Renal cortex interstitium (tissue), 11 donors: ENCODE data around the gene C1QTNF8. TPM values are rescaled to one million over a fixed set of nuclear protein-coding genes. Genes with fewer than 3 reads are reported as not detected.

Experiments
- DNase-seq, 11 donors: peaks; one replicate each; pipeline ENCODE4 v3.0.0-alpha.2; 2013; ENCODE audit warnings: low read depth in 9 of 11, low spot score in 4 of 11; ENCODE audit errors: extremely low read depth in 1 of 11
- polyA plus RNA-seq, 3 donors: library from polyadenylated mRNA; unstranded; fragments of 120-200 nt; gene quantifications; one replicate each; pipeline ENCODE4 v1.2.1, GENCODE V29; 2013; ENCODE audit not compliant: insufficient read length in 3 of 3

C1QTNF8 gene
- polyA plus RNA-seq, 3 donors, result not detected

GRCh38 chr16:1113889-1114526, 18.0 kb upstream of the C1QTNF8 start:
- DNase-seq, result no peak

GRCh38 chr16:1113489-1113888, 17.4 kb upstream of the C1QTNF8 start:
- DNase-seq, result no peak

DNA sequence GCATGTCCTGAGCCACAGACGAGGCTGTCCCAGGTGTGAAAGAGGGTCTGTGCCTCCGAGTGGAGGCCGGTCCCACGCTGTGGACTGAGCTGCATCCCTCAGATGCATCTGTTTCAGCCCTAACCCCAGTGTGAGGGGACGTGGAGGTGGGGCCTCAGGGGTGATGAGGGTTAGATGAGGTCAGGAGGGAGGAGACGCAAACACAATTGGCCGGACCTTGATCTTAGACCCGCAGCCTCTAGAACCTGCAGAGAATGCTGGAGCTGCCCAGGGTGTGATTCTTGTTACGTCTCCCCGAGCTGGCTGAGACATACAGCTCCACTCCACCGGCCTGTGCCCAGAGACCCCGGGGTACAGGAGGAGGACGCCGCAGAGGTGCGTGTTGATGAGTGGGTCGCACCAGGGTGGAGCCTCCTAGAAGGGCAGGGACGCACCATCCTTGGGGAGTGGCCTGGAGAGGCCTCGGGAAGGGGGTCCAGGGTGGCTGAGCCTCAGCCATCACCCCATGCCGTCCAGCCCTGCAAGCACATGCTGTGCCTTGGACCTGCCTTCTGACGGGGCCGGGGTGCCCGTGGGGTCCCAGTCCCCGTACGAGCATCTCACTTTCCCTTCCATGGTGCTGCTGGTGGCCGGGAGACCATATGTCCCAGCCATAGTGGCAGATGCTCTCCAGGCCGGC, 16.6 kb upstream of the C1QTNF8 start:
- DNase-seq, result no peak

- DNase-seq, result no peak
Observed at GRCh38 chr16:1109648-1110047, 13.6 kb upstream of the C1QTNF8 start.

- no peak for DNase-seq
Observed at GRCh38 chr16:1108299-1109252, 12.5 kb upstream of the C1QTNF8 start.

- DNase-seq, result no peak
Observed at GRCh38 chr16:1107731-1108130, 11.7 kb upstream of the C1QTNF8 start.

DNA sequence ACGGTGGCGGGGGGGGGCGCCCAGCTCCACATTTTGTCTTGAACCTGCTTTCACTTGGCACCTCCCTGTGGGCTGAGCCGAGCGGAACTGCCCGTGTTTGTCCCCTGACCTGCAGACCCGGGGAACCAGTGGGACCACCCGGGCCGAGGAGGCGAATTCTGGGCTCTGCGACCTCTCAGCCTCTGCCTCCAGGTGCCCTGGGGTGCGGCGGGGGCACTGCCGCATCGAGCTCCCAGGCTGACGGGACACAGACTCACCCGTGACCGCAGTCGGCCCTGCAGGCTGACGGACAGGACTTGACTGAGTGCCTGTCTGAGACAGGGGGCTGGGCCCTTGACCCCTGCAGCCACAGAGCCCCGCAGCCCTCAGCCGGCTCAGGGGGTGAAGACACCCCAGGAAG, 11.1 kb upstream of the C1QTNF8 start:
- DNase-seq, result no peak

GRCh38 chr16:1106659-1107058, 10.6 kb upstream of the C1QTNF8 start:
- DNase-seq, result no peak

- peak in 3 of 11 donors; percentile 51 to 61 (median 57) for DNase-seq
Observed at GRCh38 chr16:1105888-1106620, 10.0 kb upstream of the C1QTNF8 start.

DNA sequence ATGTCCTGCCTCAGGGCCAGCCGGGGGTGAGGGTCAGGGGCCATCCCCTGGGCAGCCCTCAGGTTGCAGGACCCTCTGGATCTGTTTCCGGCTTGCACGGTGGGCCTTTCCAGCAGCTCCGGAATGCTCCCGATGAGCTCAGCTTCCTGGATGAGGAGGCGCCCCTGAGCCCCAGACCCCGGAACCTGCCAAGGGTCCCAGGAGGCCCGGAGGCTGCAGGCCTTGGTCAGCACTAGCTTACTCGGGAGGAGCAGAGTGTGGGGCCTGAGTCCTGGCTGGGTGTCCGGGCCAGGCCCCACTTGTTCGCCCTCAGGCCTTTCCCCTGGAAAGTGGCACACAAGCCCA, 7.6 kb upstream of the C1QTNF8 start:
- DNase-seq, result no peak

DNA sequence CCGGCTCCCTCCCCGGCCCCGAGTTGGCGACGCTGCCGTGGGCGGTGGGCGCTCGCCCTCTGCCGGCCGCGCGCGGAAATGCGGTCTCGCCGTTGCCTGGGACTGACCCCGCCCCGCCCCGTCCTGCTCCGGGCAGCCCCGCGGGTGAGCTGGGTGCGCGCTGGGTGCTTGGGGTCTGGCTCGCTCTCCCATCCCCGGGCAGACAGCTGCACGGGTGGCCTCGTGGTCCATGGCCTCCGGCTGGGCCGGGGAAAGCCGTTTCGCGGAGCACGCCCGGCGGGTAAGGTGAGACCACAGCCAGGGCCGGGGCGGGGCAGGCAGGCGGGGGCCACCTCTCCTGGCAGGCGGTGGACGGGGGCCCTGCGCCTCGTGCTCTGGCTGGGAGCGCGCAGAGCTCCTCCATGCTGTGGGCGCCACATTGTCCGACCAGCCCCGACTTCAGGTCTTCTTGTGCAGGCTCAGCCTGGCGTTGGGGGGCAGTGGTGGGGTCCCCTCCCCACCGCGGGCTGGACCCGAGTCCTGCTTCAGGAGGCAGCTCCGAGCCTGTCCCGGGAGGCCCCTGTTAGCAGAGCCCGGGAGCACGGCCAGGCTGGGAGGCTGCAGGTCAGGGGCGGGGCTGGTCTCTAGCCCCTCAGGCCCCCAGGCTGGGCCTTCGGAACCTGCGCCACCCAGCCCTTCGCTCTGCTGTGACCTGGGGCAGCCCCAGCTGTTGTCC, 7.0 kb upstream of the C1QTNF8 start:
- no peak for DNase-seq

DNA sequence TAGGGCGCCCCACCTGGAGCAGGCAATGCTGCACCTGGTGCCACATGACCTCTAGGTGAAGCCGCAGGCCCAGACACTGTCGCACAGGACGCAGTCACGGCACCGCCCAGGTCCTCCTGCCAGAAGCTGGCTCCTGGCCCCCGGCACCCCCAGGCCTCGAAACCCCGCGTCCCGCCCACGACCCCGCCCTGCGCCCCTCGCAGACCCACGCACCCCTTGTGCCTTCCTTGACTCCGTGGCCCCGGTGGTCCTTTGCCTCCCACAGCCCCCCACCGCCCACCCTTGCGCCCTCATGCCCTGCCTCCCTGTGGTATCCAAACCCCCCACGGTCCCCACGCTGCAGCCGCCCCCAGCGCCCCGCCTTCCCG, 6.3 kb upstream of the C1QTNF8 start:
- DNase-seq, result no peak

DNA sequence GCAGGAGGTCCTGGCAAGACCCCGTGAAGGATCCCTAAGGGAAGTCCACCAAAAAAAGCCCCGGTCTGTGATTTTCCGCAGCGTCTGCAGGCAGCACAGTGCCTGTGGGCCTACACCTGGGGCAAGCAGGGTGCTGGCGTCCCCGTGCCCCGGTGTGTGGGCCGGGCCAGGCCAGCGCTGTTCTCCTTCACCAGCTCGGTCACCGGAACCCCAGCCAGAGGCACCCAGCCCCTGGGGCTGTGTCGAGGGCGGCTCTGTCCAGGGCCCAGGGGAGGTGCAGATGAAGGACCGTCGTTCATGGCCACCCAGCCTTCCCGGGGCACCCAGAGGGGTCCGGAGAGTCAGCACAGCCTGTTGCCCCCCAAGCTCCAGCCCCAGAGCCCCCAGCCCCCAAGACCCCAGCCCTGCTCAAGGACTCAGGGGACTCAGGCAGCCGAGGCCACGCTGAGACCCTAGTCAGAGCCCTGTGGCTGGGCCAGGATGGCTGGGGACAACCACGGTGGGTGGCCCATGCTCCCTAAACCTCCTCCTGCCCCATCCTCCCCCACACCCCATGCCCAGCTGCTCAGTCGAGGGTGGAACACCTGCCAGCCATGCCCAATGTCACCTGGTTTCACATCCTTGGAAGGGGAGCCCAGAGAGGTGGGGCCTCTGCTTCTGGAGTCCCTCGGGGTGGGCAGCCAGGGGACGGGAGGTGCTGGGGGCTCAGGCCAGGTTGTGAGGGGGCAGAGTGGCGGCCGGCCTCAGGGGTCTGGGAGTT, 5.7 kb upstream of the C1QTNF8 start:
- DNase-seq, result no peak

- no peak for DNase-seq
Observed at GRCh38 chr16:1101133-1101532, 5.1 kb upstream of the C1QTNF8 start.

GRCh38 chr16:1100084-1100800, 4.2 kb upstream of the C1QTNF8 start:
- no peak for DNase-seq

GRCh38 chr16:1099189-1100083, 3.4 kb upstream of the C1QTNF8 start:
- DNase-seq, result no peak
